Measurements from ENCODE around the gene KAT8.

- TF ChIP-seq CEBPB (IDR thresholded peaks at IDR 0.05; ENCODE audit: low read depth, low read length) (no peak), RAD21 (IDR thresholded peaks at IDR 0.05; ENCODE audit: low read length) (no peak), SMC3 (IDR thresholded peaks at IDR 0.05; ENCODE audit: low read depth, low read length) (no peak), CTCF (conservative IDR thresholded peaks at IDR 0.05; ENCODE audit: low read depth, low read length) (no peak), ELK1 (IDR thresholded peaks at IDR 0.05; ENCODE audit: borderline replicate concordance, low read depth, low read length) (no peak), POLR2A (IDR thresholded peaks at IDR 0.05; ENCODE audit: low read depth, low read length) (no peak), RFX5 (IDR thresholded peaks at IDR 0.05; ENCODE audit: low read depth, low read length) (no peak), USF2 (IDR thresholded peaks at IDR 0.05; ENCODE audit: low read depth, low read length) (no peak), CHD1 (IDR thresholded peaks at IDR 0.05; ENCODE audit: low read depth, low read length) (no peak), NFE2L2 (IDR thresholded peaks at IDR 0.05; ENCODE audit: low read depth, low read length) (no peak), MAFK (IDR thresholded peaks at IDR 0.05; ENCODE audit: low read depth, low read length) (no peak)
These were observed 39.7 kb downstream of the KAT8 start for GRCh38 chr16:31157136-31157535.
